ENCODE measurements around the gene DCAF4.
"Not testable (repeated sequence)": the region's sequence is repeated elsewhere in the genome, so short reads cannot be mapped to it uniquely, and the experiment has no call there.

Gene DCAF4

DNA sequence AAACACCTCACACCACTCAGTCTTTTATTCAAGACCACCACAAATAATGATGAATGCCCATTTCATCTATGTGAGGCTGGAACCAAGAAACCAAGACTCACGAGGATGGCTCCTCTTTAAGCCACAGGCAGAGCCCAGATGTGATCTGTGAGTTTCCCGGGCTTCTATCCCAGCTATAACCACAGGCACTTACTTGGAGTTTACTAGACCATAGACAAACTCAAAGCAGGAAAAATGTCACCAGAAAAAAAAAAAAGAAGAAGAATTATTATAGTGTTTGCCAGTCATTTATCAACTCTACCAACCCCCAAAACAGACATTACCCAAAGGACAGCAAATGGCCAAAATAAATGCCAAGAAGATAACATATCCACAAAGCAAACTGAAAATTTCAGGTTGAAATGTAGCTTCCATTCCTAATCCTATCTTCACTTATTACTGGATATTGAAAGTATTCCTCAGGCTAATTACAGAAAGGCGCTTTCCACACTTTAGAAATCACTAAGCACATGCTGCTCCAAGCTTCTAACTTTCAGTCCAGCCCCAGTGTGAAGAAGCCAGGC, 56.0 kb downstream of the DCAF4 start:
- FAIRE-seq (no peak), DNase-seq (ENCODE audit: insufficient read length) (no peak)
- TF ChIP-seq POLR2A (IDR thresholded peaks at IDR 0.05; ENCODE audit: low read depth, low read length) (no peak), POLR2AphosphoS5 (IDR thresholded peaks at IDR 0.05; ENCODE audit: low read depth, low read length) (no peak), TAF1 (IDR thresholded peaks at IDR 0.05; ENCODE audit: borderline replicate concordance, low read depth, low read length) (no peak)

- no peak for DNase-seq (ENCODE audit: insufficient read length)
- no peak for TF ChIP-seq POLR2AphosphoS5 (IDR thresholded peaks at IDR 0.05; ENCODE audit: low read depth, low read length)
- TF ChIP-seq TAF1 (IDR thresholded peaks at IDR 0.05; ENCODE audit: borderline replicate concordance, low read depth, low read length), result no peak
- no peak for TF ChIP-seq POLR2A (IDR thresholded peaks at IDR 0.05; ENCODE audit: low read depth, low read length)
- FAIRE-seq, result no peak
These were observed 60.0 kb downstream of the DCAF4 start for GRCh38 chr14:72986214-72986613.

DNA sequence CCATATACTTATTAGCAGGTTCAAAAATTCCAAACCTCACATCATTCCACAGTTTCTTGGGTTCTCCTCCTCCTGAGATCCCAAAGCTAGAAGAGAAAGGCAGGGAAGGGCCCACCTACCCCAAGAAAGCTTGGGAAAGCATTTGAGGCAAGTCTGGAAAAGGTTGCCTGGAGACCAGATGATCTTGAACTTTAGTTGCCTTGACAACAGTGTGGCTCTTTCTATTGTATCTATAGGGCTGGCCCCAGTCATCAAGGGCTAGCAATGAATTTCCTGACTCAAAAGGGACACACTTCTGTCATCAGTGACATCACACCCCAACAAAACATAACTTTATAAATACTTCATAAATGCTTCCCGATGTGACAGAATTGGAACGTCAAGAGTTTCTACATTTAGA, 60.6 kb downstream of the DCAF4 start:
- FAIRE-seq, result no peak
- TF ChIP-seq POLR2AphosphoS5 (IDR thresholded peaks at IDR 0.05; ENCODE audit: low read depth, low read length) (no peak), POLR2A (IDR thresholded peaks at IDR 0.05; ENCODE audit: low read depth, low read length) (no peak), TAF1 (IDR thresholded peaks at IDR 0.05; ENCODE audit: borderline replicate concordance, low read depth, low read length) (no peak)
- no peak for DNase-seq (ENCODE audit: insufficient read length)

DNA sequence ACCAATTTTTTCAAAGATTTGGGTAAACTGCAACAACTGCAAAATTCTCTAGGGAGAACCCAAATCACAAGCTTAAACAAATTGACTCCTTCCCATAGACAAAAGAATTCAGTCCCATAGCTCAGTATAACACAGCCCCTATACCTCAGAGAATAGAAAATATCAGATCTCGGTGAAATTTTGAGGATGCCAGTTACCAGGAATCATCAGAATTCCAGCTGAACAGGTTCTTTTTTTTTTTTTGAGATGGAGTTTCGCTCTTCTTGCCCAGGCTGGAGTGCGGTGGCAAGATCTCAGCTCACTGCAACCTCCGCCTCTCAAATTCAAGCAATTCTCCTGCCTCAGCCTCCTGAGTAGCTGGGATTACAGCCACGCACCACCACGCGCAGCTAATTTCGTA, 63.9 kb downstream of the DCAF4 start:
- DNase-seq (ENCODE audit: insufficient read length) (no peak), FAIRE-seq (no peak)
- TF ChIP-seq TAF1 (IDR thresholded peaks at IDR 0.05; ENCODE audit: borderline replicate concordance, low read depth, low read length) (no peak), POLR2AphosphoS5 (IDR thresholded peaks at IDR 0.05; ENCODE audit: low read depth, low read length) (no peak), POLR2A (IDR thresholded peaks at IDR 0.05; ENCODE audit: low read depth, low read length) (no peak)

GRCh38 chr14:72996916-72997315, 70.7 kb downstream of the DCAF4 start:
- DNase-seq (ENCODE audit: insufficient read length) (no peak), FAIRE-seq (no peak)
- TF ChIP-seq POLR2AphosphoS5 (IDR thresholded peaks at IDR 0.05; ENCODE audit: low read depth, low read length), result no peak
- no peak for TF ChIP-seq TAF1 (IDR thresholded peaks at IDR 0.05; ENCODE audit: borderline replicate concordance, low read depth, low read length)
- no peak for TF ChIP-seq POLR2A (IDR thresholded peaks at IDR 0.05; ENCODE audit: low read depth, low read length)

GRCh38 chr14:72998252-72998903, 72.1 kb downstream of the DCAF4 start:
- DNase-seq (ENCODE audit: insufficient read length) (no peak), FAIRE-seq (no peak)
- TF ChIP-seq POLR2A (IDR thresholded peaks at IDR 0.05; ENCODE audit: low read depth, low read length) (no peak), TAF1 (IDR thresholded peaks at IDR 0.05; ENCODE audit: borderline replicate concordance, low read depth, low read length) (no peak)

DNA sequence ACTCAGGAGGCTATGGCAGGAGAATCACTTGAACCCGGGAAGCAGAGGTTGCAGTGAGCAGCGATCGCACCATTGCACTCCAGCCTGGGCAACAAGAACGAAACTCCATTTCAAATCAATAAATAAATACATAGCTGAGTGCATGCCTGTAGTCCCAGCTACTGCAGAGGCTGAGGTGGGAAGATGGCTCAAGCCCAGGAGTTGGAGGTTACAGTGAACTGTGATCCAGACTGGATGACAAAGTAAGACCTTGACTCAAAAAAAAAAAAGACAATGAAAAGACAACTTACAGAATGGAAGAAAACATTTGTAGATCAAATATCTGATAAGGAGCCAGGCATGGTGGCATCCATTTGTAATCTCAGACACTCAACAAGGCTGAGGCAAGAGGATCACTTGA, 73.1 kb downstream of the DCAF4 start:
- FAIRE-seq (no peak), DNase-seq (ENCODE audit: insufficient read length) (no peak)
- no peak for TF ChIP-seq POLR2A (IDR thresholded peaks at IDR 0.05; ENCODE audit: low read depth, low read length)
- TF ChIP-seq POLR2AphosphoS5 (IDR thresholded peaks at IDR 0.05; ENCODE audit: low read depth, low read length), result no peak
- no peak for TF ChIP-seq TAF1 (IDR thresholded peaks at IDR 0.05; ENCODE audit: borderline replicate concordance, low read depth, low read length)

DNA sequence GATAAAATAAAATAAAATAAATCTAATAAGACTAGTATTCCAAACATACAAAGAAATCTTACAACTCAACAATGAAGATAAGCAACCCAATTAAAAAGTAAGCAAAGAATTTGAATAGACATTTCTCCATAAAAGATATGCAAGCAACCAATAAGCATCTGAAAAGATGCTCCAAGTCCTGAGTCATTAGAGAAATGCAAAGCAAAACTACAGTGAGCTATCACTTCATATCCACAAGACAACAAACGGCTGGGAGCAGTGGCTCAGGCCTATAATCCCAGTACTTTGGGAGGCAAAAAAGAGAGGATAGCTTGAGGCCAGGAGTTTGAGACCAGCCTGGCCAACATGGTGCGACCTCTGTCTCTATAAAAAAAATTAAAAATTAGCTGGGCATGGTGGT, 73.8 kb downstream of the DCAF4 start:
- TF ChIP-seq TAF1 (IDR thresholded peaks at IDR 0.05; ENCODE audit: borderline replicate concordance, low read depth, low read length) (no peak), POLR2AphosphoS5 (IDR thresholded peaks at IDR 0.05; ENCODE audit: low read depth, low read length) (no peak), POLR2A (IDR thresholded peaks at IDR 0.05; ENCODE audit: low read depth, low read length) (no peak)
- DNase-seq (ENCODE audit: insufficient read length) (no peak), FAIRE-seq (no peak)

DNA sequence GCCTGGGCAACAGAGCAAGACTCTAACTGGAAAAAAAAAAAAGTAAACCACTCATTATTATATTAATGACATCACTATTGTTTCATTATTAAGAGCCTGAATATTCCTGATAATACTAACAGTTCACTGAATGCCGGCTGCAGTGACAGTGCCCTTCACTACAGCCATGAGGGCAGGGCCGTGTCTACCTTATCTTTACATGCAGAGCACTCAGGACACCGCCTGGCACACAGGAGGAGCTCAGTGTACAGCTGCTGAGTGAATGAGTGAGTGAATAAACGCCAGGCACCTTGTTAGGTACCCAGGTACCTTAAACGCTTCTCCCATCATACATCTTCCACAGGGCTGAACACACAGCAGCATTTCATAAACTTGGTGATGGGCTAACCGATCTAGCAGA, 77.4 kb downstream of the DCAF4 start:
- TF ChIP-seq POLR2AphosphoS5 (IDR thresholded peaks at IDR 0.05; ENCODE audit: low read depth, low read length) (no peak), TAF1 (IDR thresholded peaks at IDR 0.05; ENCODE audit: borderline replicate concordance, low read depth, low read length) (no peak), POLR2A (IDR thresholded peaks at IDR 0.05; ENCODE audit: low read depth, low read length) (no peak)

DNA sequence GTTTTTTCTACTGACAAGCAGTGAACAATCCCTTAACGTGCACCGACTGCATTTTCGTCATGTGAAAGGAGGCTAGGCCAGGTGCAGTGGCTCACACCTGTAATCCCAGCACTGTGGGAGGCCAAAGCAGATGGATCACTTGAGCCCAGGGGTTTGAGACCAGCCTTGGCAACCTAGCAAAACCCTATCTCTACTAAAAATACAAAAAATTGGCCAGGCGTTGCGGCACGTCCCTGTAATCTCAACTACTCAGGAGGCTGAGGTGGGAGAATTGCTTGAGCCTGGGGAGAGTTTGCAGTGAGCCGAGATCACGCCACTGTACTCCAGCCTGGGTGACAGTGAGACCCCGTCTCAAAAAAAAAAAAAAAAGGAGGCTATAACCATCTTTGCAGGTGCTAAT, 78.4 kb downstream of the DCAF4 start:
- not testable (repeated sequence) for FAIRE-seq; DNase-seq (ENCODE audit: insufficient read length)

More for the DNA sequence above, 77.4 kb downstream of the DCAF4 start:
- no peak for DNase-seq (ENCODE audit: insufficient read length)
- no peak for FAIRE-seq

- DNase-seq (ENCODE audit: insufficient read length) (no peak), FAIRE-seq (no peak)
- TF ChIP-seq POLR2A (IDR thresholded peaks at IDR 0.05; ENCODE audit: low read depth, low read length) (no peak), POLR2AphosphoS5 (IDR thresholded peaks at IDR 0.05; ENCODE audit: low read depth, low read length) (no peak), TAF1 (IDR thresholded peaks at IDR 0.05; ENCODE audit: borderline replicate concordance, low read depth, low read length) (no peak)
These were observed 81.6 kb downstream of the DCAF4 start for GRCh38 chr14:73007835-73008234.

- FAIRE-seq, result no peak
These were observed 82.2 kb downstream of the DCAF4 start for GRCh38 chr14:73008501-73008900.

More at GRCh38 chr14:73008501-73008900, 82.2 kb downstream of the DCAF4 start:
- TF ChIP-seq POLR2A (IDR thresholded peaks at IDR 0.05; ENCODE audit: low read depth, low read length) (no peak), TAF1 (IDR thresholded peaks at IDR 0.05; ENCODE audit: borderline replicate concordance, low read depth, low read length) (no peak), POLR2AphosphoS5 (IDR thresholded peaks at IDR 0.05; ENCODE audit: low read depth, low read length) (no peak)
- DNase-seq (ENCODE audit: insufficient read length), result no peak

Data from GM12892 (cell line).